Measurements from ENCODE around the gene ST7.

Gene ST7

DNA sequence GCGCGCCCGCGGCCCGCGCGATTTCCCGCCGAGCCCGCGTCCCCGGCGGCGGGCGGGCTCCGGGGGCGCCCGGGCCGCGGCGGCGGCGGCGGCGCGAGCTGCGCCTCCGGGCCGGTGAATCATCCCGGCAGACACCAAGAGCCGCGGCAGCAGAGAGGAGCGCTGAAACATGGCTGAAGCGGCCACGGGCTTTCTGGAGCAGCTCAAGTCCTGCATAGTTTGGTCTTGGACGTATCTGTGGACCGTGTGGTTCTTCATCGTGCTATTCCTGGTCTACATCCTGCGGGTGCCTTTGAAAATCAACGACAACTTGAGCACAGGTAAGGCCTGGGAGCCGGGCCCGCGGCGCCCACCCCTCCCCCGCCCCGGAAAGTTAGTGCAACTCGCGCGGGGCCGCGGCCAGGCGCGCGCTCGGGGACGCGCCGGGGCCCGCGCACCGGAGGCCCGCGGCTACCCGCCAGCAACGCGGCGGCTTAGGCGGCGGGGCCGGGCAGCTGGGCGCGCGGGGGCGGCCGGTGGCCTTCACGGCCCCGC, at the start of gene ST7:
ST7 (plus strand) TSS at position 130 of the 534 bp plus-strand sequence; CDS start at position 170, 40 bp downstream.
- no peaks in the 10 kb centered on the region for H3K27me3 ChIP-seq (replicated peaks; ENCODE audit: control insufficient read depth, insufficient read depth, low read length)
- peak; percentile 86 for DNase-seq (ENCODE audit: extremely low read depth, insufficient read length)
- peak within 1 kb of the TSS; percentile 93 for H3K4me3 ChIP-seq (replicated peaks; ENCODE audit: low read depth, low read length)
- no peak for TF ChIP-seq CTCF (IDR thresholded peaks at IDR 0.05; ENCODE audit: insufficient read depth, low read length, poor library complexity, severe bottlenecking)
- no peaks in the 10 kb centered on the region for H3K36me3 ChIP-seq (ENCODE audit: control insufficient read depth, insufficient read depth, low read length)

DNA sequence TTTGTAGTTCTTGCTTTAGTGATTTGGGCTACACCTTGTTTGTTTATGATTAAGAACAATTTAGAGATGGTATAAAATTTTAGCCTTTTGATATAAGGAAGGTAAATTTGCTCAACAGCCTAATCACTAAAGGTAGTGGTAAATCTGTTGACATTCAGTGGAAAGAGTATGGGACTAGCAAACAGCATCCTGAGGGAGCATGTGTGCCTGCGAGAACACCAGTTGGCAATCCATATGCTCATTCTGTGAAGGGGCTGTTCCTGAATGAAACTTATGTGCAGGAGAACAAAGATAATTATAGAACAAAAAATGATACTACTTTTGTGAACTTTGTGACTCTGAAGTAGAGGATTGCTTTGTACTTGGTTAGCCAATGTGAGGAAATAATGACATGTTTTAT, 46.9 kb upstream of the ST7 start:
- TF ChIP-seq CTCF (IDR thresholded peaks at IDR 0.05; ENCODE audit: insufficient read depth, low read length, poor library complexity, severe bottlenecking) = no peak
- no peaks in the 10 kb centered on the region for H3K27me3 ChIP-seq (replicated peaks; ENCODE audit: control insufficient read depth, insufficient read depth, low read length)
- DNase-seq (ENCODE audit: extremely low read depth, insufficient read length) = no peak
- peaks cover 2% of the 10 kb centered on the region for H3K36me3 ChIP-seq (ENCODE audit: control insufficient read depth, insufficient read depth, low read length)
- no peak overlapping the region for H3K4me3 ChIP-seq (replicated peaks; ENCODE audit: low read depth, low read length)

GRCh38 chr7:116910383-116910782, 42.9 kb upstream of the ST7 start:
- no peak for TF ChIP-seq CTCF (IDR thresholded peaks at IDR 0.05; ENCODE audit: insufficient read depth, low read length, poor library complexity, severe bottlenecking)
- Histone ChIP-seq H3K4me3 (replicated peaks; ENCODE audit: low read depth, low read length) (no peak overlapping the region), H3K36me3 (ENCODE audit: control insufficient read depth, insufficient read depth, low read length) (peaks cover 2% of the 10 kb centered on the region), H3K27me3 (replicated peaks; ENCODE audit: control insufficient read depth, insufficient read depth, low read length) (no peaks in the 10 kb centered on the region)
- DNase-seq (ENCODE audit: extremely low read depth, insufficient read length) = no peak

GRCh38 chr7:116911801-116912200, 41.5 kb upstream of the ST7 start:
- TF ChIP-seq CTCF (IDR thresholded peaks at IDR 0.05; ENCODE audit: insufficient read depth, low read length, poor library complexity, severe bottlenecking) = no peak
- no peak for DNase-seq (ENCODE audit: extremely low read depth, insufficient read length)
- Histone ChIP-seq H3K27me3 (replicated peaks; ENCODE audit: control insufficient read depth, insufficient read depth, low read length) (no peaks in the 10 kb centered on the region), H3K4me3 (replicated peaks; ENCODE audit: low read depth, low read length) (no peak overlapping the region), H3K36me3 (ENCODE audit: control insufficient read depth, insufficient read depth, low read length) (peaks cover 3% of the 10 kb centered on the region)

GRCh38 chr7:116912269-116912909, 40.9 kb upstream of the ST7 start:
- no peaks in the 10 kb centered on the region for H3K27me3 ChIP-seq (replicated peaks; ENCODE audit: control insufficient read depth, insufficient read depth, low read length)
- DNase-seq (ENCODE audit: extremely low read depth, insufficient read length) = no peak
- no peak overlapping the region for H3K4me3 ChIP-seq (replicated peaks; ENCODE audit: low read depth, low read length)
- peaks cover 3% of the 10 kb centered on the region for H3K36me3 ChIP-seq (ENCODE audit: control insufficient read depth, insufficient read depth, low read length)
- no peak for TF ChIP-seq CTCF (IDR thresholded peaks at IDR 0.05; ENCODE audit: insufficient read depth, low read length, poor library complexity, severe bottlenecking)
